Retina (tissue), 1 donor: ENCODE data around the gene BCLAF1.
"Not testable (repeated sequence)": the region's sequence is repeated elsewhere in the genome, so short reads cannot be mapped to it uniquely, and the experiment has no call there.

ENCODE experiments used
- DNase-seq: peaks from one replicate; pipeline ENCODE4 v3.0.0-alpha.2; 2016

The BCLAF1 gene

GRCh38 chr6:136244061-136244616 lies 45.5 kb downstream of the BCLAF1 start:
- DNase-seq = no peak

- no peak for DNase-seq
Measured at GRCh38 chr6:136236466-136237293, 53.0 kb downstream of the BCLAF1 start.

- no peak for DNase-seq
Measured at GRCh38 chr6:136235233-136235564, 54.4 kb downstream of the BCLAF1 start.

- DNase-seq = no peak
Measured at GRCh38 chr6:136232701-136233100, 56.9 kb downstream of the BCLAF1 start.

GRCh38 chr6:136230219-136230853 lies 59.3 kb downstream of the BCLAF1 start:
- DNase-seq = no peak

- no peak for DNase-seq
Measured at GRCh38 chr6:136228814-136229213, 60.8 kb downstream of the BCLAF1 start.

- no peak for DNase-seq
Measured at GRCh38 chr6:136226674-136227377, 62.8 kb downstream of the BCLAF1 start.

- DNase-seq = peak; percentile 73
Measured at GRCh38 chr6:136226027-136226673, 63.5 kb downstream of the BCLAF1 start.

GRCh38 chr6:136225496-136225895 lies 64.2 kb downstream of the BCLAF1 start:
- no peak for DNase-seq

GRCh38 chr6:136224974-136225373 lies 64.7 kb downstream of the BCLAF1 start:
- DNase-seq = not testable (repeated sequence)

GRCh38 chr6:136216503-136217401 lies 72.9 kb downstream of the BCLAF1 start:
- DNase-seq = no peak

GRCh38 chr6:136213853-136214252 lies 75.8 kb downstream of the BCLAF1 start:
- no peak for DNase-seq

- no peak for DNase-seq
Measured at GRCh38 chr6:136213012-136213539, 76.6 kb downstream of the BCLAF1 start.

GRCh38 chr6:136212608-136213007 lies 77.0 kb downstream of the BCLAF1 start:
- no peak for DNase-seq

GRCh38 chr6:136210398-136211165 lies 79.1 kb downstream of the BCLAF1 start:
- DNase-seq = no peak

GRCh38 chr6:136209496-136209895 lies 80.2 kb downstream of the BCLAF1 start:
- DNase-seq = no peak

- no peak for DNase-seq
Measured at GRCh38 chr6:136208783-136209182, 80.9 kb downstream of the BCLAF1 start.
